ENCODE measurements around the gene SFXN4. TPM values are rescaled to one million over a fixed set of nuclear protein-coding genes. Genes with fewer than 3 reads are reported as not detected.
A peak's percentile ranks its signal among the peaks of the same experiment; 100 is the strongest.
"Not testable (repeated sequence)": the region's sequence is repeated elsewhere in the genome, so short reads cannot be mapped to it uniquely, and the experiment has no call there.

The SFXN4 gene
- total RNA-seq, 2 experiments from 2014 or later: 7.1 to 7.8 TPM

- peaks cover 38% of the 10 kb centered on the region for H3K36me3 Mint-ChIP-seq (ENCODE audit: low read depth)
- ATAC-seq (ENCODE audit: poor library complexity): peak; percentile 88
- peak; percentile 23 to 72 (median 46) for DNase-seq
- H3K27ac Mint-ChIP-seq: peak overlapping the region; percentile 1
- H3K4me1 Mint-ChIP-seq (ENCODE audit: low read depth): peaks cover 7% of the 10 kb centered on the region
- H3K27me3 Mint-ChIP-seq: no peaks in the 10 kb centered on the region
- Histone ChIP-seq H3K27ac (ENCODE audit: low read depth in 1 of 2, low read length in 2 of 2) (peak overlapping the region in 1 of 2 donors; percentile 11), H3K4me3 (ENCODE audit: low read length) (no peak overlapping the region), H3K9me3 (ENCODE audit: control insufficient read depth in 1 of 2, insufficient read depth in 1 of 2, low read length in 2 of 2) (no peaks in the 10 kb centered on the region), H3K4me1 (ENCODE audit: insufficient read depth, low read length) (peaks cover 7% of the 10 kb centered on the region), H3K27me3 (ENCODE audit: control insufficient read depth in 1 of 2, insufficient read depth in 2 of 2, low read length in 2 of 2) (no peaks in the 10 kb centered on the region), H3K36me3 (ENCODE audit: insufficient read depth, low read length) (peaks cover 7% of the 10 kb centered on the region)
- TF ChIP-seq CTCF (IDR thresholded peaks at IDR 0.05): peak; percentile 48
- H3K4me3 Mint-ChIP-seq: no peak overlapping the region
- H3K9me3 Mint-ChIP-seq: no peaks in the 10 kb centered on the region
- CTCF ChIA-PET: no interaction called here
- intact Hi-C loops (cut with DNase I, micrococcal nuclease): loop anchor here in 1 of 2 experiments (5.0 kb wide), 2 partner anchors 278 to 308 kb away; no protein-coding TSS in a partner anchor
- POLR2A ChIA-PET: no interaction called here
These were observed 25.9 kb downstream of the SFXN4 start for GRCh38 chr10:119139464-119140067.

GRCh38 chr10:119138346-119139306, 26.9 kb downstream of the SFXN4 start:
- POLR2A ChIA-PET: no interaction called here
- peaks cover 39% of the 10 kb centered on the region for H3K36me3 Mint-ChIP-seq (ENCODE audit: low read depth)
- intact Hi-C loops (cut with DNase I, micrococcal nuclease): no loop called here

GRCh38 chr10:119137878-119138277, 27.6 kb downstream of the SFXN4 start:
- Histone ChIP-seq H3K36me3 (ENCODE audit: insufficient read depth, low read length) (peaks cover 15% of the 10 kb centered on the region), H3K4me1 (ENCODE audit: insufficient read depth, low read length) (peaks cover 11% of the 10 kb centered on the region)
- H3K27ac ChIP-seq (ENCODE audit: low read depth in 1 of 2, low read length in 2 of 2); H3K27me3 ChIP-seq (ENCODE audit: control insufficient read depth in 1 of 2, insufficient read depth in 2 of 2, low read length in 2 of 2); intact Hi-C loops (cut with DNase I, micrococcal nuclease); POLR2A ChIA-PET; H3K9me3 Mint-ChIP-seq; DNase-seq; H3K9me3 ChIP-seq (ENCODE audit: control insufficient read depth in 1 of 2, insufficient read depth in 1 of 2, low read length in 2 of 2); ATAC-seq (ENCODE audit: poor library complexity); H3K27me3 Mint-ChIP-seq; CTCF ChIA-PET; H3K27ac Mint-ChIP-seq; H3K4me3 Mint-ChIP-seq; H3K4me3 ChIP-seq (ENCODE audit: low read length): not testable (repeated sequence)
- H3K36me3 Mint-ChIP-seq (ENCODE audit: low read depth): peaks cover 45% of the 10 kb centered on the region
- H3K4me1 Mint-ChIP-seq (ENCODE audit: low read depth): peaks cover 16% of the 10 kb centered on the region

More at GRCh38 chr10:119138346-119139306, 26.9 kb downstream of the SFXN4 start:
- Mint-ChIP-seq H3K27ac (peak overlapping the region; percentile 55), H3K4me3 (no peak overlapping the region), H3K4me1 (ENCODE audit: low read depth) (peaks cover 10% of the 10 kb centered on the region), H3K27me3 (no peaks in the 10 kb centered on the region), H3K9me3 (no peaks in the 10 kb centered on the region)
- no peak for DNase-seq
- TF ChIP-seq CTCF (IDR thresholded peaks at IDR 0.05): no peak
- H3K4me3 ChIP-seq (ENCODE audit: low read length): no peak overlapping the region
- no peak overlapping the region for H3K27ac ChIP-seq (ENCODE audit: low read depth in 1 of 2, low read length in 2 of 2)
- H3K4me1 ChIP-seq (ENCODE audit: insufficient read depth, low read length): peaks cover 7% of the 10 kb centered on the region
- CTCF ChIA-PET: no interaction called here
- no peaks in the 10 kb centered on the region for H3K27me3 ChIP-seq (ENCODE audit: control insufficient read depth in 1 of 2, insufficient read depth in 2 of 2, low read length in 2 of 2)
- no peaks in the 10 kb centered on the region for H3K9me3 ChIP-seq (ENCODE audit: control insufficient read depth in 1 of 2, insufficient read depth in 1 of 2, low read length in 2 of 2)
- ATAC-seq (ENCODE audit: poor library complexity): no peak
- H3K36me3 ChIP-seq (ENCODE audit: insufficient read depth, low read length): peaks cover 9% of the 10 kb centered on the region

Data from CD4-positive, alpha-beta T cell (primary cell).